Mucosa of descending colon (tissue), 3 donors: ENCODE measurements around the gene BMAL1. TPM values are rescaled to one million over a fixed set of nuclear protein-coding genes. Genes with fewer than 3 reads are reported as not detected.

Experiments used
- ATAC-seq: fragments of 200-7000 bp; cut with Tn5 transposase; one replicate; pipeline ENCODE4 v1.9.1; 2020; ENCODE audit warnings: mild to moderate bottlenecking, moderate library complexity
- DNase-seq, 3 donors: peaks; one replicate each; pipeline ENCODE4 v3.0.0-alpha.2; 2020
- H3K36me3 ChIP-seq: fragments of 200-600 bp; one replicate; pipeline ENCODE4 v1.8.0; 2021; ENCODE audit warnings: low read depth, mild to moderate bottlenecking
- H3K4me1 ChIP-seq: fragments of 200-600 bp; one replicate; pipeline ENCODE4 v1.8.0; 2021; ENCODE audit warnings: low read depth, mild to moderate bottlenecking
- H3K4me3 ChIP-seq: fragments of 200-600 bp; one replicate; pipeline ENCODE4 v1.8.0; 2021; ENCODE audit warnings: mild to moderate bottlenecking
- H3K9me3 ChIP-seq: fragments of 200-600 bp; one replicate; pipeline ENCODE4 v1.8.0; 2021; ENCODE audit warnings: mild to moderate bottlenecking
- intact Hi-C, 2 donors: fragments of 100-400 bp; cut with DNase I in 1 of 2; cut with micrococcal nuclease in 1 of 2; formaldehyde crosslinking; loops; one replicate each; pipeline versions ENCODE4 v1.11.0 to v1.11.1; 2022; cut with DNase I, micrococcal nuclease
- total RNA-seq, 3 donors: library from RNA; stranded (reverse); fragmentation: NEBNext Ultra II Directional in 2 of 3; extraction: Animal tissue kit (Norgen Biotek cat#: 25700) in 2 of 3; gene quantifications; one replicate each; pipeline versions ENCODE4 v1.2.1 to v1.2.4, GENCODE V29; 2021 to 2023
- TF ChIP-seq, protein P1 (sequence below): fragments of 200-600 bp; IDR thresholded peaks from one replicate; pipeline ENCODE4 v1.8.0; 2022; ENCODE audit warnings: antibody characterized with exemption, mild to moderate bottlenecking
- donor health status: DM: no; HTN: no; CAD: no; lungs with moderate emphysema.
- donor health status: DM: no; HTN: no; CAD: no.
- donor health status: DM: no; HTN: yes; CAD: no.

BMAL1 gene
- total RNA-seq, 3 donors from 2014 or later, result 26.6 to 40.1 (median 29.8) TPM

DNA sequence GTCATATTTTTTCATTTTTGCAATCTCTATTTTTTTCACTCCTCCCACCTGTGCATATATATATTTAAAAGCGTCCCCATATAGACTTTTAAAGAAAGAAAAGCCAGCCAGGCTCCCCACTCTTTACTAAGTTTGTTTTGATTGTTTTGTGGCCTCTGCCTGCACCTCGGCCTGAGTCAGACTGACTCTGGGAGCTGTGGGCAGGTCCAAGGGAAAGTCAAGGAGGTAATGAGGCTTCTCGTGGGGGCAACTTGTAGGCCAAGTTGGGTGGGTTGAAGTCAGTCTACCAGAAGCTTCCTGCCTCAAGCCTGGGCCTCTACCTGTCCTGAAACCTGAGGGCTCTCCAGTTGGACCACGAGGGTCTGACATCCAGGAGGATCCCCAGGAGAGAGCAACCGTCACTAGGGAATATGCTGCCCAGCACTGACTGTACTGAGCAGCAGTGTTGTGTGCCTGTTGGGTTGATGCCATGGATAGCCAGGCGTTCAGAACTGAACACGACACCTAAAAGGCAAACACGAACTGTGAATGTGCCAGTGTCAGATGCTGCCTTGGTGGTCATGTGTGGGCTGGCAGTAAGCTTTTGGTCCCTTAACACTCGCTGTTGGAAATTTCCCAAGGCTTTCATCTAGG, 58.8 kb downstream of the BMAL1 start:
- Histone ChIP-seq H3K9me3 (no peaks in the 10 kb centered on the region), H3K4me1 (peaks cover 29% of the 10 kb centered on the region), H3K36me3 (no peaks in the 10 kb centered on the region), H3K4me3 (no peak overlapping the region)
- ATAC-seq (no peak), DNase-seq (no peak)
- TF ChIP-seq, protein P1, sequence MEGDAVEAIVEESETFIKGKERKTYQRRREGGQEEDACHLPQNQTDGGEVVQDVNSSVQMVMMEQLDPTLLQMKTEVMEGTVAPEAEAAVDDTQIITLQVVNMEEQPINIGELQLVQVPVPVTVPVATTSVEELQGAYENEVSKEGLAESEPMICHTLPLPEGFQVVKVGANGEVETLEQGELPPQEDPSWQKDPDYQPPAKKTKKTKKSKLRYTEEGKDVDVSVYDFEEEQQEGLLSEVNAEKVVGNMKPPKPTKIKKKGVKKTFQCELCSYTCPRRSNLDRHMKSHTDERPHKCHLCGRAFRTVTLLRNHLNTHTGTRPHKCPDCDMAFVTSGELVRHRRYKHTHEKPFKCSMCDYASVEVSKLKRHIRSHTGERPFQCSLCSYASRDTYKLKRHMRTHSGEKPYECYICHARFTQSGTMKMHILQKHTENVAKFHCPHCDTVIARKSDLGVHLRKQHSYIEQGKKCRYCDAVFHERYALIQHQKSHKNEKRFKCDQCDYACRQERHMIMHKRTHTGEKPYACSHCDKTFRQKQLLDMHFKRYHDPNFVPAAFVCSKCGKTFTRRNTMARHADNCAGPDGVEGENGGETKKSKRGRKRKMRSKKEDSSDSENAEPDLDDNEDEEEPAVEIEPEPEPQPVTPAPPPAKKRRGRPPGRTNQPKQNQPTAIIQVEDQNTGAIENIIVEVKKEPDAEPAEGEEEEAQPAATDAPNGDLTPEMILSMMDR, result no peak
- intact Hi-C loops, result no loop called here

DNA sequence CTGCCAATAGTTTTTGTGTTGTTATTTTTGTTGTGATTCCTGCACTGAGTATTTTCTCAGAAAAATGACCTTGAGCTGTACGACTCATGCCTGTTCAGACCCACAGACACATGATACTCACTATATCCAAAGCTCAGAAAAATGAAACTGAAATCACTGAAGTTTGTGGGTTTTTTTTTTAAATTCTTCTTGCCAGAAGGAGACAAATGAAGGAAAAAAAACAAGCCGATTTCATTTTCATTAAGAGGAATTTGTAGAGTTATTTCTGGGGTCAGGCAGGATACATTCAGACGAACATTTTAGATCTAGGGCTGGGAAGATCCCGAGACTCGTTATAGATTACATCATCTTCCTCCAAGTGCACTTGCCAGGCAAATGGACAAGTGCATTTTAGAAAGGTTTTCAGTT, 60.4 kb downstream of the BMAL1 start:
- TF ChIP-seq, protein P1, result no peak
- DNase-seq, result no peak
- H3K4me3 ChIP-seq, result no peak overlapping the region
- intact Hi-C loops, result no loop called here
- no peaks in the 10 kb centered on the region for H3K9me3 ChIP-seq
- H3K36me3 ChIP-seq, result no peaks in the 10 kb centered on the region
- H3K4me1 ChIP-seq, result peaks cover 24% of the 10 kb centered on the region
- ATAC-seq, result no peak

DNA sequence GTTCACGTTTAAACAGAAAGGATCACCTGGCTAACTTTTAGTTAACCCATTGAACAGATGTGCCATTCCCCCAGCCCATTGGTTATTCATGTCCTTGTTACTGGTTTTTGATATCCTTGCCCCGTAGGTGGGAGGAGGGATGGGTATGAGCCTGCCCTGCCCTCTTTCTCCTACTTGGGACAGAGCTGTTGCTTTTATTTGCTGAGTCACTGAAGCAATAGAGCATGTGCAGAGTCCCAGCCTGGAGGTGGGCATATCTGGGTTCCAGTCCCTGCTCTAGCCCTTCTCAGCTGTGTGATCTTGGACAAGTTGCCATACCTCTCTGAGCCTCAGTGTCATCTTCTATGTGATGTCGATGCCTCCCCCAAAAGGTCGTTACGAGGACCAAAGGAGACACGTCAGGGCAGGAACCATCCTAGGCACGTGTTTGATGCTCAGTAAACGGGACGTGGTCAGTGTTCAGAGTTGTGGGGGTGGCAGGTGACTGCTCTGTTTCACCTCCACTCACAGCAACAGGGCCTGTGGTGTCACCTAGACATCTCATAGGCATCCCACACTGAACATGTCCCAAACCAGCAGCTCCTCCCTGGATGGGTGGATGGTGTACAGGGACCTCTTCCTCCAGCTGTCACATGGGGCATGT, 61.0 kb downstream of the BMAL1 start:
- TF ChIP-seq, protein P1, result no peak
- Histone ChIP-seq H3K36me3 (no peaks in the 10 kb centered on the region), H3K9me3 (no peaks in the 10 kb centered on the region), H3K4me1 (peaks cover 19% of the 10 kb centered on the region), H3K4me3 (no peak overlapping the region)
- intact Hi-C loops, result no loop called here
- DNase-seq (no peak), ATAC-seq (peak; percentile 15)

DNA sequence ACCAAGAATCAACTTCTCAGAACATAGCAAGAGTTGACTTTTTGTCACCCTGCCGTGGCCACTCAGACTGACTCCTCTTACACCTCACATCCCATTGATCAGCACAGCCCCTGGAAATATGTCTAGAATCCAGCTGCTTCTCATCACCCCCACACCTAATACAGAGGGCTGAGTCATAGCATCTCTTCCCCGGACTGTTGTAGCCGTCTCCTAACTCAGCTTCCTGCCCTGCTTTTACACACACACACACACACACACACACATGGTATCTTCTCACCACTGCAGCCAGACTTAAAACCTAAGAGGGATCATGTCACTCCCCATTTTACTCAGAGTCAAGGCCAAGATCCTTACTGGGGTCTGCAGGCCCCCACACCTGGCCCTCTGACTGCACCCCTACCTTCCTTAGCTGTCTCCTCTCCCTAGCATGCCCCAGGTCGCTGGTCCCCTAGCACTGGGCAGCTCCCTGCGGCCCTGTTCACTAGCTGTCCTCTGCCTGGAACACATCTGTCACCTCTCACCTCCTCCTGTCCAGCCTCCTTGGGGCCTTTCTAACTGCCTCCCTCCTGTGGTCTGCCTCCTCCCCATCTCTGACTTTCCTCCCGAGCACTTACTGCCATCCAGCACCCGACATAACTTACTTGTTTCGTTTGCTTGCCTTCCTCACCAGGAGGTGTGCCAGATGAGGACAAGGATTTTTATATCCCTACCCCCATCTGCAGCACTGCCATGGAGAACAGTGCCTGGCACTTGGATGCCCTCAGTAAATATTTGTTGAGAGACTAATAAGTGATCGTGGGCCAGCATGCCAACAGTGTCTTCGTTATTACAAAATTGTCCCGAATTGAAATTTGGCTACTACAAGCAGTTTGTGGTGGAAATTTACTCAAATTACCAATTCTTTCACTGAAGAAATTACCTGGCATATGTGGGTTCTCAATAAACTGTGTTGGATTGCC, 61.9 kb downstream of the BMAL1 start:
- TF ChIP-seq, protein P1, result no peak
- ATAC-seq (peak; percentile 47), DNase-seq (no peak)
- Histone ChIP-seq H3K9me3 (no peaks in the 10 kb centered on the region), H3K36me3 (no peaks in the 10 kb centered on the region), H3K4me1 (peaks cover 12% of the 10 kb centered on the region), H3K4me3 (no peak overlapping the region)
- intact Hi-C loops, result loop anchor here (5.0 to 10.0 kb wide), 3 partner anchors 125 to 365 kb away; no protein-coding TSS in a partner anchor

DNA sequence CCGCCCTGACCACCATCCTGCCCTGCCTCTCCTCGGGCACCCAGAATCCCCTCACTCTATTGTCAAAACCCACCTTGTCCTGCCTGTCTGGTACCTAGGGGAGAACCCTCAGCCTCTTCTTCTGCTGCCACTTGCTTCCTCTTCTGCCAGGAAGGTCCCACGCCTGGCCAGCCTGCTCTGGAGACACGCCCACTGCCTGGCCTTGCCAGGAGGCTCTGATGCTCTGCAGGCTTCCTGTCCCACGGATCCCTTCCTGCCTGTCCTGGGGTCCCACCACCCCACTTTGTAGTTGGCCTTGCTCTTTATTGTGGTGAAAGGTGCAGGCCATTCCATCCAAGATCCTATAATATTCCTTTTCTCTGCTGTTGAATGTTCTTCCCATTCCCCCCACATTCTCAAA, 63.4 kb downstream of the BMAL1 start:
- intact Hi-C loops, result loop anchor here (5.0 to 10.0 kb wide), 3 partner anchors 126 to 366 kb away; no protein-coding TSS in a partner anchor

More for the DNA sequence above, 63.4 kb downstream of the BMAL1 start:
- TF ChIP-seq, protein P1, result no peak
- ATAC-seq, result no peak
- Histone ChIP-seq H3K36me3 (no peaks in the 10 kb centered on the region), H3K9me3 (no peaks in the 10 kb centered on the region), H3K4me3 (no peak overlapping the region), H3K4me1 (peaks cover 12% of the 10 kb centered on the region)
- DNase-seq, result no peak
